HEK293T (cell line): ENCODE data around the gene PCDH9.

ENCODE experiments used
- ARNT ChIP-seq: fragments of 450-650 bp; IDR thresholded peaks from 2 replicates; pipeline ENCODE4 v1.6.1; 2017; ENCODE audit warnings: mild to moderate bottlenecking
- BHLHE40 ChIP-seq: fragments of 450-650 bp; IDR thresholded peaks from 2 replicates; pipeline ENCODE4 v1.6.1; 2016; ENCODE audit warnings: mild to moderate bottlenecking, moderate library complexity, borderline replicate concordance
- CTBP1 ChIP-seq: fragments of 450-650 bp; IDR thresholded peaks from 2 replicates; pipeline ENCODE4 v1.6.1; 2016; ENCODE audit warnings: borderline replicate concordance
- FOXM1 ChIP-seq: fragments of 450-650 bp; IDR thresholded peaks from 2 replicates; pipeline ENCODE4 v1.6.1; 2017; ENCODE audit warnings: mild to moderate bottlenecking, borderline replicate concordance
- HDGF ChIP-seq: fragments of 450-650 bp; IDR thresholded peaks from 2 replicates; pipeline ENCODE4 v1.6.1; 2017; ENCODE audit warnings: antibody characterized with exemption, borderline replicate concordance
- L3MBTL2 ChIP-seq: fragments of 450-650 bp; conservative IDR thresholded peaks from 2 replicates; pipeline ENCODE4 v1.6.1; 2016; ENCODE audit warnings: mild to moderate bottlenecking

GRCh38 chr13:66689037-66689619, 541.0 kb downstream of the PCDH9 start:
- TF ChIP-seq FOXM1 = no peak
- TF ChIP-seq L3MBTL2 = no peak
- TF ChIP-seq HDGF = no peak
- no peak for TF ChIP-seq ARNT
- TF ChIP-seq CTBP1 = no peak
- TF ChIP-seq BHLHE40 = no peak
